ENCODE measurements around the gene CACNA2D3. TPM values are rescaled to one million over a fixed set of nuclear protein-coding genes. Genes with fewer than 3 reads are reported as not detected.

Gene CACNA2D3
- total RNA-seq, 1 donor from 2014 or later = 0.70 TPM

DNA sequence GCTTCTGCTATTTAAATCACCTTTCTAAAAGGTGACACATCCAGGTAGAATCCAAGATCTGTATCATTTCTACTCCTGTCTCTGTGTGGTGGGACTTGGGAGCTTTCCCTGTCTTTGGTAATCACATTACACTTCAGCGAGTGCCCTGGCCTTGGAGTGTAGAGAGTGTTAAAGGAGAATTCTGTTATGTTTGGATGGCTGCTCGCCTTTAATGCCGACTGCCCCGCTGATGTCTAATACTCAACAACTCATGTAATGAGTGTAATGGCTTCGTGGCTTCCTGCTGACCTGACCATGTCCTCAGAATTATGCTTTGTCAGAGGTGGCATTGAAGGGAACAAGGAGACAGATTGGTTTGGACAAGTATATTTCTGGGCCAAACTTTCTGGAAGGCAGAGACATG is 871.8 kb downstream of the CACNA2D3 start:
- no peak overlapping the region for H3K27ac ChIP-seq (ENCODE audit: low read depth, low read length)

GRCh38 chr3:54999159-54999558 is 876.8 kb downstream of the CACNA2D3 start:
- Mint-ChIP-seq H3K4me1 (ENCODE audit: low read depth, unreplicated experiment) (peaks cover 26% of the 10 kb centered on the region), H3K9me3 (ENCODE audit: unreplicated experiment) (no peaks in the 10 kb centered on the region), H3K27ac (ENCODE audit: unreplicated experiment) (peak overlapping the region; percentile 79), H3K4me3 (ENCODE audit: unreplicated experiment) (no peak overlapping the region), H3K27me3 (ENCODE audit: low read depth, unreplicated experiment) (no peaks in the 10 kb centered on the region), H3K36me3 (ENCODE audit: low read depth, unreplicated experiment) (peaks cover 6% of the 10 kb centered on the region)
- Histone ChIP-seq H3K36me3 (ENCODE audit: insufficient read depth, low read length) (no peaks in the 10 kb centered on the region), H3K9ac (ENCODE audit: low read length) (peak overlapping the region; percentile 59), H3K4me3 (ENCODE audit: insufficient read depth, low read depth, low read length) (no peak overlapping the region), H3K27ac (ENCODE audit: low read depth, low read length) (peak overlapping the region; percentile 88), H3K27me3 (ENCODE audit: insufficient read depth, low read length) (no peaks in the 10 kb centered on the region), H3K9me3 (ENCODE audit: insufficient read depth, low read depth, low read length) (no peaks in the 10 kb centered on the region), H3K4me1 (ENCODE audit: insufficient read depth, low read length) (peaks cover 26% of the 10 kb centered on the region), H2AFZ (ENCODE audit: low read depth, low read length) (peak overlapping the region; percentile 25), H4K20me1 (ENCODE audit: insufficient read depth, low read length) (no peaks in the 10 kb centered on the region), H3K4me2 (ENCODE audit: low read length) (peak overlapping the region; percentile 47), H3K79me2 (ENCODE audit: insufficient read depth, low read length) (no peaks in the 10 kb centered on the region)
- TF ChIP-seq CTCF (IDR thresholded peaks at IDR 0.05; ENCODE audit: insufficient read depth, low read depth, low read length) = peak; percentile 82
- no peak for TF ChIP-seq EZH2 (IDR thresholded peaks at IDR 0.05; ENCODE audit: insufficient read depth, low read length)
- DNase-seq (ENCODE audit: low read depth) = peak; percentile 94
- FAIRE-seq = peak; percentile 86

More for the DNA sequence above, 871.8 kb downstream of the CACNA2D3 start:
- H3K4me3 ChIP-seq (ENCODE audit: insufficient read depth, low read depth, low read length) = no peak overlapping the region
- H2AFZ ChIP-seq (ENCODE audit: low read depth, low read length) = no peak overlapping the region
- Mint-ChIP-seq H3K27ac (ENCODE audit: unreplicated experiment) (no peak overlapping the region), H3K4me1 (ENCODE audit: low read depth, unreplicated experiment) (peaks cover 7% of the 10 kb centered on the region), H3K27me3 (ENCODE audit: low read depth, unreplicated experiment) (no peaks in the 10 kb centered on the region), H3K4me3 (ENCODE audit: unreplicated experiment) (no peak overlapping the region), H3K9me3 (ENCODE audit: unreplicated experiment) (no peaks in the 10 kb centered on the region), H3K36me3 (ENCODE audit: low read depth, unreplicated experiment) (peaks cover 2% of the 10 kb centered on the region)
- FAIRE-seq = no peak
- H3K36me3 ChIP-seq (ENCODE audit: insufficient read depth, low read length) = no peaks in the 10 kb centered on the region
- no peak overlapping the region for H3K4me2 ChIP-seq (ENCODE audit: low read length)
- no peaks in the 10 kb centered on the region for H3K9me3 ChIP-seq (ENCODE audit: insufficient read depth, low read depth, low read length)
- H3K79me2 ChIP-seq (ENCODE audit: insufficient read depth, low read length) = no peaks in the 10 kb centered on the region
- TF ChIP-seq CTCF (IDR thresholded peaks at IDR 0.05; ENCODE audit: insufficient read depth, low read depth, low read length) (no peak), EZH2 (IDR thresholded peaks at IDR 0.05; ENCODE audit: insufficient read depth, low read length) (no peak)
- H3K27me3 ChIP-seq (ENCODE audit: insufficient read depth, low read length) = no peaks in the 10 kb centered on the region
- H3K4me1 ChIP-seq (ENCODE audit: insufficient read depth, low read length) = peaks cover 7% of the 10 kb centered on the region
- H4K20me1 ChIP-seq (ENCODE audit: insufficient read depth, low read length) = no peaks in the 10 kb centered on the region
- DNase-seq (ENCODE audit: low read depth) = peak; percentile 33
- H3K9ac ChIP-seq (ENCODE audit: low read length) = no peak overlapping the region

DNA sequence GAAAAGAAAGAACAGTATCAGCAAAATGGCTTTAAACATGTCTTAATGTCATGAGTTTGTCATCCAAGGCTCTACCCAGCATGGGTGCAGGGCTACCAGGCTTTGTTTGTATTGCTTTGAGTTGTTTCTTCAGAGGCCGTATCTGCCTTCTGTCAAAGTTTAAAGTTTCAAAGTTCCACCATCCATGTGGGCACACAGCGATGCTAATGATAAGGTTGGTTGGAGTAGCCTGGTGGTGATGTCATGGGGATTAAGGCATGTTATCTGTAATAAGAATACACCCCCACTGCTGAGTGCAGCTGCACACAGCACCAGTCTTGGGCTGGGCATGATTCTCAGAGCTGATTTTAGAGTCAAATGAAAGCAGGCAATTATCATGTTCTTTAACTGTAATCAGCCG is 877.5 kb downstream of the CACNA2D3 start:
- H3K9ac ChIP-seq (ENCODE audit: low read length) = peak overlapping the region; percentile 59

More for the DNA sequence above, 877.5 kb downstream of the CACNA2D3 start:
- peak overlapping the region; percentile 79 for H3K27ac Mint-ChIP-seq (ENCODE audit: unreplicated experiment)
- no peaks in the 10 kb centered on the region for H3K79me2 ChIP-seq (ENCODE audit: insufficient read depth, low read length)
- H3K4me3 ChIP-seq (ENCODE audit: insufficient read depth, low read depth, low read length) = no peak overlapping the region
- H3K4me1 Mint-ChIP-seq (ENCODE audit: low read depth, unreplicated experiment) = peaks cover 26% of the 10 kb centered on the region
- TF ChIP-seq EZH2 (IDR thresholded peaks at IDR 0.05; ENCODE audit: insufficient read depth, low read length) = no peak
- no peak for TF ChIP-seq CTCF (IDR thresholded peaks at IDR 0.05; ENCODE audit: insufficient read depth, low read depth, low read length)
- H3K36me3 ChIP-seq (ENCODE audit: insufficient read depth, low read length) = no peaks in the 10 kb centered on the region
- H3K4me1 ChIP-seq (ENCODE audit: insufficient read depth, low read length) = peaks cover 24% of the 10 kb centered on the region
- no peak overlapping the region for H2AFZ ChIP-seq (ENCODE audit: low read depth, low read length)
- DNase-seq (ENCODE audit: low read depth) (peak; percentile 48), FAIRE-seq (no peak)
- H4K20me1 ChIP-seq (ENCODE audit: insufficient read depth, low read length) = no peaks in the 10 kb centered on the region
- H3K27me3 Mint-ChIP-seq (ENCODE audit: low read depth, unreplicated experiment) = no peaks in the 10 kb centered on the region
- H3K36me3 Mint-ChIP-seq (ENCODE audit: low read depth, unreplicated experiment) = peaks cover 6% of the 10 kb centered on the region
- H3K4me2 ChIP-seq (ENCODE audit: low read length) = peak overlapping the region; percentile 47
- H3K9me3 ChIP-seq (ENCODE audit: insufficient read depth, low read depth, low read length) = no peaks in the 10 kb centered on the region
- H3K27me3 ChIP-seq (ENCODE audit: insufficient read depth, low read length) = no peaks in the 10 kb centered on the region
- H3K9me3 Mint-ChIP-seq (ENCODE audit: unreplicated experiment) = no peaks in the 10 kb centered on the region
- H3K4me3 Mint-ChIP-seq (ENCODE audit: unreplicated experiment) = peak overlapping the region; percentile 0
- peak overlapping the region; percentile 88 for H3K27ac ChIP-seq (ENCODE audit: low read depth, low read length)
